K562 (cell line): ENCODE data around the gene SLC4A3. TPM values are rescaled to one million over a fixed set of nuclear protein-coding genes. Genes with fewer than 3 reads are reported as not detected.

Source experiments
- ARNT ChIP-seq, 2 experiments: fragments of 450-650 bp; IDR thresholded peaks; 2 replicates each; pipeline ENCODE4 v1.6.1; 2016; ENCODE audit warnings: mild to moderate bottlenecking in 1 of 2
- ATF1 ChIP-seq, 2 experiments: fragments of 450-650 bp in 1 of 2; IDR thresholded peaks; 2 replicates each; pipeline ENCODE4 v1.6.1; 2016; ENCODE audit warnings: missing compliant biosample characterization in 1 of 2, missing genetic modification characterization in 1 of 2
- CTCF ChIP-seq, 3 experiments: IDR thresholded peaks in 2 of 3; conservative IDR thresholded peaks in 1 of 3; 2 replicates each; pipeline ENCODE4 v1.5.1; 2011 to 2012; ENCODE audit warnings: low read length in 3 of 3, mild to moderate bottlenecking in 3 of 3, control low read depth in 2 of 3, improper control_type of control experiment in 1 of 3, inconsistent platforms in 1 of 3, low read depth in 1 of 3, mixed read lengths in 1 of 3, moderate library complexity in 1 of 3; ENCODE audit not compliant: insufficient read depth in 2 of 3
- ETV5 ChIP-seq: sonication (generic); formaldehyde crosslinking; IDR thresholded peaks from 2 replicates; pipeline ENCODE4 v1.4.0; 2020; ENCODE audit warnings: low read depth, mild to moderate bottlenecking, missing genetic modification reagents
- FOXK2 ChIP-seq, 2 experiments: fragments of 450-650 bp; IDR thresholded peaks in 1 of 2; conservative IDR thresholded peaks in 1 of 2; 2 replicates each; pipeline ENCODE4 v1.6.1; 2016; ENCODE audit warnings: low read depth in 2 of 2, mild to moderate bottlenecking in 1 of 2
- HBP1 ChIP-seq: fragments of 450-650 bp; formaldehyde crosslinking; IDR thresholded peaks from 2 replicates; pipeline ENCODE4 v1.4.0; 2022; ENCODE audit warnings: missing genetic modification characterization
- HNRNPL ChIP-seq: fragments of 200-400 bp; formaldehyde crosslinking; IDR thresholded peaks from 2 replicates; pipeline ENCODE4 v1.6.1; 2017; ENCODE audit warnings: low read depth, mild to moderate bottlenecking, low read length
- ILK ChIP-seq: fragments of 450-650 bp; IDR thresholded peaks from 2 replicates; pipeline ENCODE4 v1.6.1; 2016; ENCODE audit warnings: missing genetic modification characterization, low read depth, mild to moderate bottlenecking, missing compliant biosample characterization, moderate library complexity, borderline replicate concordance
- MBD2 ChIP-seq: sonication (generic); IDR thresholded peaks from 2 replicates; pipeline ENCODE4 v1.6.1; 2016; ENCODE audit warnings: low read depth, borderline replicate concordance
- RBM14 ChIP-seq: fragments of 200-400 bp; formaldehyde crosslinking; IDR thresholded peaks from 2 replicates; pipeline ENCODE4 v1.6.1; 2018; ENCODE audit warnings: low read depth, mild to moderate bottlenecking, low read length, moderate library complexity, borderline replicate concordance; ENCODE audit not compliant: insufficient read depth
- SMAD3 ChIP-seq: fragments of 450-650 bp; formaldehyde crosslinking; conservative IDR thresholded peaks from 2 replicates; pipeline ENCODE4 v1.4.0; 2020; ENCODE audit warnings: mild to moderate bottlenecking
- STAG1 ChIP-seq: sonication (generic); formaldehyde crosslinking; IDR thresholded peaks from 2 replicates; pipeline ENCODE4 v1.5.0; 2020; ENCODE audit warnings: missing genetic modification reagents, borderline replicate concordance
- TCF3 ChIP-seq: sonication (generic); formaldehyde crosslinking; IDR thresholded peaks from 2 replicates; pipeline ENCODE4 v1.4.0; 2020; ENCODE audit warnings: mild to moderate bottlenecking, missing genetic modification reagents
- VEZF1 ChIP-seq: fragments of 200-800 bp; sonication (Bioruptor generic); IDR thresholded peaks from 2 replicates; pipeline ENCODE4 v1.6.1; 2017; ENCODE audit warnings: missing genetic modification characterization, missing compliant biosample characterization
- ZBTB33 ChIP-seq: sonication (generic); formaldehyde crosslinking; IDR thresholded peaks from 2 replicates; pipeline ENCODE4 v1.8.1; 2023; ENCODE audit warnings: mild to moderate bottlenecking, missing genetic modification reagents
- ZC3H8 ChIP-seq: fragments of 450-650 bp; IDR thresholded peaks from 2 replicates; pipeline ENCODE4 v1.6.1; 2017
- polyA plus RNA-seq, 8 experiments: library from polyadenylated mRNA; depleted of rRNA in 4 of 8; stranded (reverse) in 5 of 8; unstranded in 3 of 8; fragments of >200 nt; fragmentation: Nextera tagmentation in 2 of 8; fragmentation: Illumina TruSeq in 1 of 8; extraction: Ambion mirVana in 2 of 8; extraction: Trizol in 1 of 8; gene quantifications; 2 replicates each; pipeline versions ENCODE4 v1.2.1 to v1.2.3, GENCODE V29; 2011 to 2014; ENCODE audit warnings: inconsistent platforms in 1 of 8, missing spikeins in 1 of 8
- total RNA-seq, 7 experiments: library from RNA; depleted of rRNA in 6 of 7; stranded (reverse); fragments of >200 nt in 6 of 7; fragmentation: Illumina TruSeq in 2 of 7; extraction: Trizol in 2 of 7; gene quantifications; 2 replicates each; pipeline versions ENCODE4 v1.2.1 to v1.2.3, GENCODE V29; 2011 to 2021; ENCODE audit warnings: low replicate concordance in 1 of 7
- TF ChIP-seq, protein P1 (sequence below): IDR thresholded peaks from 2 replicates; pipeline ENCODE4 v1.6.1; 2011; ENCODE audit warnings: borderline replicate concordance, low read depth, mild to moderate bottlenecking, moderate library complexity, low read length; ENCODE audit not compliant: insufficient read depth, poor library complexity, severe bottlenecking

The SLC4A3 gene
- total and polyA plus RNA-seq, 9 of the 15 experiments (the other 6 are each of a cell fraction or from before 2014, with no cell fraction given) = 0.04 to 0.31 (median 0.16) TPM; not detected in 5

GRCh38 chr2:219597552-219598307, 29.7 kb upstream of the SLC4A3 start, which contains the start of gene STK11IP (continued):
- TF ChIP-seq ZC3H8 (no peak), HBP1 (CRISPR knock-in tag) (no peak), ATF1 (CRISPR knock-in tag; IDR thresholded peaks at IDR 0.05) (no peak), ATF1 (tag; IDR thresholded peaks at IDR 0.05) (peak; percentile 93), ARNT (IDR thresholded peaks at IDR 0.05) (0 out of 4 replicates have a peak, but pooled peaks of 1 of the 2 experiments have one; percentile 39), MBD2 (no peak; the same call in 1 of the 2 replicates), SMAD3 (CRISPR knock-in tag) (no peak), HNRNPL (no peak), ZBTB33 (no peak), FOXK2 (conservative IDR thresholded peaks at IDR 0.05 in 1 of 2, IDR thresholded peaks at IDR 0.05 in 1 of 2; ENCODE audit: low read depth in 2 of 2) (peak; percentile 93 to 95), TCF3 (no peak), STAG1 (no peak), RBM14 (no peak), VEZF1 (peak; percentile 76), CTCF (IDR thresholded peaks at IDR 0.05 in 2 of 3, conservative IDR thresholded peaks at IDR 0.05 in 1 of 3; ENCODE audit: insufficient read depth in 2 of 3, low read depth in 1 of 3, low read length in 3 of 3) (0 out of 6 replicates have a peak, but pooled peaks of 1 of the 3 experiments have one; percentile 3), ETV5 (CRISPR knock-in tag) (no peak; the same call in 1 of the 2 replicates), ILK (tag) (no peak)
- TF ChIP-seq, protein P1, sequence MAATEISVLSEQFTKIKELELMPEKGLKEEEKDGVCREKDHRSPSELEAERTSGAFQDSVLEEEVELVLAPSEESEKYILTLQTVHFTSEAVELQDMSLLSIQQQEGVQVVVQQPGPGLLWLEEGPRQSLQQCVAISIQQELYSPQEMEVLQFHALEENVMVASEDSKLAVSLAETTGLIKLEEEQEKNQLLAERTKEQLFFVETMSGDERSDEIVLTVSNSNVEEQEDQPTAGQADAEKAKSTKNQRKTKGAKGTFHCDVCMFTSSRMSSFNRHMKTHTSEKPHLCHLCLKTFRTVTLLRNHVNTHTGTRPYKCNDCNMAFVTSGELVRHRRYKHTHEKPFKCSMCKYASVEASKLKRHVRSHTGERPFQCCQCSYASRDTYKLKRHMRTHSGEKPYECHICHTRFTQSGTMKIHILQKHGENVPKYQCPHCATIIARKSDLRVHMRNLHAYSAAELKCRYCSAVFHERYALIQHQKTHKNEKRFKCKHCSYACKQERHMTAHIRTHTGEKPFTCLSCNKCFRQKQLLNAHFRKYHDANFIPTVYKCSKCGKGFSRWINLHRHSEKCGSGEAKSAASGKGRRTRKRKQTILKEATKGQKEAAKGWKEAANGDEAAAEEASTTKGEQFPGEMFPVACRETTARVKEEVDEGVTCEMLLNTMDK = no peak
